ENCODE data around the gene DOP1A. TPM values are rescaled to one million over a fixed set of nuclear protein-coding genes. Genes with fewer than 3 reads are reported as not detected.

Gene DOP1A
- total RNA-seq, 1 donor from 2014 or later: 61.9 TPM

DNA sequence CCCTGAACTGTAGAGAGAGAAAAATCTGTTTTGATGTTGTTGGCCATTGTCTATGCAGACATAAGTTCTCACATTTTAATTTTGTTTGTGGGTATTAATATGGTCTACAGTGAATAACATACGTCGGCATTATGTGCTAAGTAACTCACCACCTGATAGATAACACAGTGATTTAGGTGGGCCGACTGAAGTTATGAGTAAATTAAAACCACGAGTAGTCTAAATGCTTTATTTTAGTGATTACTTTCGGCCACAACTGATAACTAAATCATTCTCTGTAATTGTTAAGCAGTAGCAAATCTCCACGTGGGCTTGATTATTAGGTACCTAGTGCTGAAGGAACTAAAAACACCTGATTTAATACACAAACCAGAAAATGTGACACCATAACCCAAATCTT lies 1.1 kb downstream of the DOP1A start:
- Histone ChIP-seq H3K9ac (peak overlapping the region; percentile 33), H3K4me2 (peak overlapping the region; percentile 82), H2AFZ (replicated peaks) (peak overlapping the region; percentile 83), H3F3A (ENCODE audit: low read depth) (peaks cover 32% of the 10 kb centered on the region), H3K27ac (peak overlapping the region; percentile 91), H3K27me3 (no peaks in the 10 kb centered on the region), H3K36me3 (no peaks in the 10 kb centered on the region), H3K4me1 (peaks cover 38% of the 10 kb centered on the region), H3K9me3 (ENCODE audit: low read depth) (no peaks in the 10 kb centered on the region), H3K79me2 (ENCODE audit: low read depth) (peaks cover 73% of the 10 kb centered on the region), H3K4me3 (peak overlapping the region; percentile 72), H4K20me1 (ENCODE audit: low read depth) (no peaks in the 10 kb centered on the region)
- H3K27ac Mint-ChIP-seq: peak overlapping the region; percentile 76
- H3K4me1 Mint-ChIP-seq: peaks cover 25% of the 10 kb centered on the region
- peak overlapping the region; percentile 93 for H3K4me3 Mint-ChIP-seq
- TF ChIP-seq EZH2 (IDR thresholded peaks at IDR 0.05) (no peak), EZH2phosphoT487 (IDR thresholded peaks at IDR 0.05) (no peak)
- TF ChIP-seq, protein P1, sequence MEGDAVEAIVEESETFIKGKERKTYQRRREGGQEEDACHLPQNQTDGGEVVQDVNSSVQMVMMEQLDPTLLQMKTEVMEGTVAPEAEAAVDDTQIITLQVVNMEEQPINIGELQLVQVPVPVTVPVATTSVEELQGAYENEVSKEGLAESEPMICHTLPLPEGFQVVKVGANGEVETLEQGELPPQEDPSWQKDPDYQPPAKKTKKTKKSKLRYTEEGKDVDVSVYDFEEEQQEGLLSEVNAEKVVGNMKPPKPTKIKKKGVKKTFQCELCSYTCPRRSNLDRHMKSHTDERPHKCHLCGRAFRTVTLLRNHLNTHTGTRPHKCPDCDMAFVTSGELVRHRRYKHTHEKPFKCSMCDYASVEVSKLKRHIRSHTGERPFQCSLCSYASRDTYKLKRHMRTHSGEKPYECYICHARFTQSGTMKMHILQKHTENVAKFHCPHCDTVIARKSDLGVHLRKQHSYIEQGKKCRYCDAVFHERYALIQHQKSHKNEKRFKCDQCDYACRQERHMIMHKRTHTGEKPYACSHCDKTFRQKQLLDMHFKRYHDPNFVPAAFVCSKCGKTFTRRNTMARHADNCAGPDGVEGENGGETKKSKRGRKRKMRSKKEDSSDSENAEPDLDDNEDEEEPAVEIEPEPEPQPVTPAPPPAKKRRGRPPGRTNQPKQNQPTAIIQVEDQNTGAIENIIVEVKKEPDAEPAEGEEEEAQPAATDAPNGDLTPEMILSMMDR (IDR thresholded peaks at IDR 0.05): no peak
- no peaks in the 10 kb centered on the region for H3K27me3 Mint-ChIP-seq (ENCODE audit: insufficient read depth, low read depth)
- no peaks in the 10 kb centered on the region for H3K9me3 Mint-ChIP-seq
- no peaks in the 10 kb centered on the region for H3K36me3 Mint-ChIP-seq
- no peak for DNase-seq (ENCODE audit: low spot score)

DNA sequence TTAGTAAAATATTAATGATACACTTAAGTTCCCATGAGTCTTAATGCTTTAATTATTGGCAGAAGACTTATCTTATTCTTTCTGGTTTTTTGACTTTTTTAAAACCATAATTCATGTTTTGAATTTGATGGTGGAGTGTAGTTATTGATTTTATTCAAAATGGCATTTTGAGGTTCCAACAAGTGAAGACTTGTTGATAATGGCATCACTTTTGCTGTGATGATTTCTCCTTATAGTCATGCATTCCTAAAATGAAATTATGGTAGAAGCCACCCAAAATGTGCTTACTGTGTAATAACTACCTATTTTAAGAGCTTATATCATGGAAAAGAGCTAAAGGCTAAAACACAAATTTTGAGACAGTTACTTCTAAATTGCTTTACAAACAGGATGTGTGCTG lies 2.2 kb downstream of the DOP1A start:
- peaks cover 18% of the 10 kb centered on the region for H3K4me1 Mint-ChIP-seq
- Histone ChIP-seq H3K27ac (peak overlapping the region; percentile 6), H3K9me3 (ENCODE audit: low read depth) (no peaks in the 10 kb centered on the region), H3K4me3 (peak overlapping the region; percentile 72), H3K79me2 (ENCODE audit: low read depth) (peaks cover 73% of the 10 kb centered on the region), H3K4me1 (peaks cover 34% of the 10 kb centered on the region), H3F3A (ENCODE audit: low read depth) (peaks cover 32% of the 10 kb centered on the region), H3K36me3 (no peaks in the 10 kb centered on the region), H3K27me3 (no peaks in the 10 kb centered on the region), H3K4me2 (peak overlapping the region; percentile 82), H3K9ac (no peak overlapping the region), H2AFZ (replicated peaks) (no peak overlapping the region), H4K20me1 (ENCODE audit: low read depth) (no peaks in the 10 kb centered on the region)
- DNase-seq (ENCODE audit: low spot score): no peak
- TF ChIP-seq EZH2phosphoT487 (IDR thresholded peaks at IDR 0.05) (no peak), EZH2 (IDR thresholded peaks at IDR 0.05) (no peak)
- TF ChIP-seq, protein P1 (IDR thresholded peaks at IDR 0.05): no peak
- no peaks in the 10 kb centered on the region for H3K36me3 Mint-ChIP-seq
- no peak overlapping the region for H3K4me3 Mint-ChIP-seq
- H3K9me3 Mint-ChIP-seq: no peaks in the 10 kb centered on the region
- H3K27me3 Mint-ChIP-seq (ENCODE audit: insufficient read depth, low read depth): no peaks in the 10 kb centered on the region
- no peak overlapping the region for H3K27ac Mint-ChIP-seq

DNA sequence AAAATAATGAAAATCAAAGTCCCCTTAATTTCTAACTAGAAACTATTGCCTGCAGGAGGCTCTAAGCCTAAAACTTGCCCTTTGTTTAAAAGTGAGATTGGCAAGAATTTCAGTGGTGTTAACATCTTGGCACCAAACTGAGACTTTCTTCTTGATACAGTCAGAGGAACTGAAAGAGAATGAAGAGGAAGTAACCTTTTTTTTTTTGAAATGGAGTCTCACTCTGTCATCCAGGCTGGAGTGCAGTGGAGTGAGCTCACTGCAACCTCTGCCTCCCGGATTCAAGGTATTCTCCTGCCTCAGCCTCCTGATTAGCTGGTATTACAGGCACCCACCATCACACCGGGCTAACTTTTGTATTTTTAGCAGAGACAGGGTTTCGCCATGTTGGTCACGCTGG lies 3.6 kb downstream of the DOP1A start:
- no peaks in the 10 kb centered on the region for H3K9me3 ChIP-seq (ENCODE audit: low read depth)
- Mint-ChIP-seq H3K4me1 (peaks cover 13% of the 10 kb centered on the region), H3K27ac (no peak overlapping the region), H3K4me3 (no peak overlapping the region), H3K27me3 (ENCODE audit: insufficient read depth, low read depth) (no peaks in the 10 kb centered on the region), H3K36me3 (peaks cover 7% of the 10 kb centered on the region), H3K9me3 (peaks cover 3% of the 10 kb centered on the region)
- no peaks in the 10 kb centered on the region for H4K20me1 ChIP-seq (ENCODE audit: low read depth)
- H2AFZ ChIP-seq (replicated peaks): no peak overlapping the region
- no peaks in the 10 kb centered on the region for H3K27me3 ChIP-seq
- H3K9ac ChIP-seq: no peak overlapping the region
- H3F3A ChIP-seq (ENCODE audit: low read depth): peaks cover 24% of the 10 kb centered on the region
- peaks cover 78% of the 10 kb centered on the region for H3K79me2 ChIP-seq (ENCODE audit: low read depth)
- H3K36me3 ChIP-seq: no peaks in the 10 kb centered on the region
- H3K4me3 ChIP-seq: no peak overlapping the region
- TF ChIP-seq EZH2phosphoT487 (IDR thresholded peaks at IDR 0.05) (no peak), EZH2 (IDR thresholded peaks at IDR 0.05) (no peak)
- TF ChIP-seq, protein P1 (IDR thresholded peaks at IDR 0.05): no peak
- no peak for DNase-seq (ENCODE audit: low spot score)
- no peak overlapping the region for H3K27ac ChIP-seq
- H3K4me1 ChIP-seq: peaks cover 31% of the 10 kb centered on the region
- H3K4me2 ChIP-seq: peak overlapping the region; percentile 28
